AG09309 (cell line): ENCODE measurements around the gene SREK1IP1.

Experiments
- DNase-seq: peaks from one replicate; pipeline ENCODE4 v3.0.0-alpha.2; 2010; ENCODE audit warnings: low read depth
- H3K4me3 ChIP-seq: 2 replicates; pipeline ENCODE4 v1.5.1; 2011; ENCODE audit warnings: mild to moderate bottlenecking, low read depth, low read length, moderate library complexity; ENCODE audit not compliant: control insufficient read depth
- CTCF ChIP-seq: IDR thresholded peaks from 2 replicates; pipeline ENCODE4 v1.5.1; 2011; ENCODE audit warnings: mild to moderate bottlenecking, low read depth, low read length, inconsistent platforms; ENCODE audit not compliant: insufficient read depth, control insufficient read depth; ENCODE audit errors: missing control alignments

Gene SREK1IP1

GRCh38 chr5:64754066-64754465 is 14.4 kb downstream of the SREK1IP1 start:
- no peak overlapping the region for H3K4me3 ChIP-seq
- no peak for DNase-seq
- no peak for TF ChIP-seq CTCF

DNA sequence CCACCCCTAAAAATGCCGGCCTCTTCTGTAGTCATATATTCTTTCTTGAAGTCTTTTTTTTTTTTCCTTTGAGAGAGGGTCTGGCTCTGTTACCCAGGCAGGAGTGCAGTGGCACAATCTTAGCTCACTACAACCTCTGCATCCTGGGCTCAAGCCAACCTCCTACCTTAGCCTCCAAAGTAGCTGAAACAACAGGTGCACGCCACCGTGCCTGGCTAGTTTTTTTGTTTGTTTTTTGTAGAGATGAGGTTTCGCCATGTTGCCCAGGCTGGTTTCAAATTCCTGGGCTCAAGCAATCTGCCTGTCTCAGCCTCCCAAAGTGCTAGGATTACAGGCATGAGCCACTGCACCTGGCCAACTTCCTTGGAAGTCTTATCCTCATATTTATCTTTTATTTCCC is 19.1 kb downstream of the SREK1IP1 start:
- DNase-seq: no peak
- no peak for TF ChIP-seq CTCF
- no peak overlapping the region for H3K4me3 ChIP-seq

- H3K4me3 ChIP-seq: no peak overlapping the region
- no peak for DNase-seq
- no peak for TF ChIP-seq CTCF
Measured at GRCh38 chr5:64746446-64746845, 22.0 kb downstream of the SREK1IP1 start.

- no peak for DNase-seq
- no peak overlapping the region for H3K4me3 ChIP-seq
- no peak for TF ChIP-seq CTCF
Measured at GRCh38 chr5:64744914-64745313, 23.6 kb downstream of the SREK1IP1 start.

DNA sequence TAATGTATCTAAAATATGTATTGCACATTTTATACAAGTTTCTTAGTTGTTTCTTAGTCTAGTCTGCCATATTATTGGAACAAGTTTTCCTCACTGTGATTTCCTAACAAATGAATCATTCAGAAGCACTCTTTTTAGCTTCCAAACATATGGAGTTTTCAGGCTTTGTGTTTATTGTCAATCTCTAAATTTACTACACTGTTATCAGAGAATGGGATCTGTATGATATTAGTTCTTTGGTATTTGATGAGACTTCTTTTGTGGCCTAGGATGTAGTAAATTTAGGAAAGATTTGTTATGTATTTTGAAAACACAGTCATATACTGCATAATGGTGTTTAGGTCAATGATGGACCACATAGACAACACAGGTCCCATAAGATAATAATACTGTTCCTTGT is 25.7 kb downstream of the SREK1IP1 start:
- TF ChIP-seq CTCF: no peak
- no peak overlapping the region for H3K4me3 ChIP-seq
- no peak for DNase-seq

- DNase-seq: no peak
- no peak overlapping the region for H3K4me3 ChIP-seq
- no peak for TF ChIP-seq CTCF
Measured at GRCh38 chr5:64742411-64742810, 26.1 kb downstream of the SREK1IP1 start.

DNA sequence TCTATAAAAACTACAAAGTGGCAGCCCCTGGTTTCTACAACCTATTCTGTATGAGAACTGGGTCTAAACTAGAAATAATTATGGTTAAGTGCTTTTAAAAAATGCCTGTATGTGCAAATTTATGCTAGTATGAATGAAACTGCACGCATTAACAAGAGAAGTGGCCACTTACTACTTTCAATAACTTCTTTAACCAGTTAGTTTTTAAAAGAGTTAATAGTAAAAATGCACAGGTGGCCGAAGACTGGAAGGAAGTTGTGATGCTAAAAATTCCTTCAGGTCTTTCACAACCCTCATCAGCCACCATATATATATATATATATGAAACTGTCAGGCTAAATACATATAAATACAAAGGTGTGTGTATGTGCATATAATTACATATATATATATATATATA is 41.3 kb downstream of the SREK1IP1 start:
- TF ChIP-seq CTCF: no peak
- no peak overlapping the region for H3K4me3 ChIP-seq
- no peak for DNase-seq
